Measurements from ENCODE around the gene MRPL1. TPM values are rescaled to one million over a fixed set of nuclear protein-coding genes. Genes with fewer than 3 reads are reported as not detected.
"Not testable (repeated sequence)": the region's sequence is repeated elsewhere in the genome, so short reads cannot be mapped to it uniquely, and the experiment has no call there.

The MRPL1 gene
- polyA plus RNA-seq, 1 experiment = 49.9 TPM

DNA sequence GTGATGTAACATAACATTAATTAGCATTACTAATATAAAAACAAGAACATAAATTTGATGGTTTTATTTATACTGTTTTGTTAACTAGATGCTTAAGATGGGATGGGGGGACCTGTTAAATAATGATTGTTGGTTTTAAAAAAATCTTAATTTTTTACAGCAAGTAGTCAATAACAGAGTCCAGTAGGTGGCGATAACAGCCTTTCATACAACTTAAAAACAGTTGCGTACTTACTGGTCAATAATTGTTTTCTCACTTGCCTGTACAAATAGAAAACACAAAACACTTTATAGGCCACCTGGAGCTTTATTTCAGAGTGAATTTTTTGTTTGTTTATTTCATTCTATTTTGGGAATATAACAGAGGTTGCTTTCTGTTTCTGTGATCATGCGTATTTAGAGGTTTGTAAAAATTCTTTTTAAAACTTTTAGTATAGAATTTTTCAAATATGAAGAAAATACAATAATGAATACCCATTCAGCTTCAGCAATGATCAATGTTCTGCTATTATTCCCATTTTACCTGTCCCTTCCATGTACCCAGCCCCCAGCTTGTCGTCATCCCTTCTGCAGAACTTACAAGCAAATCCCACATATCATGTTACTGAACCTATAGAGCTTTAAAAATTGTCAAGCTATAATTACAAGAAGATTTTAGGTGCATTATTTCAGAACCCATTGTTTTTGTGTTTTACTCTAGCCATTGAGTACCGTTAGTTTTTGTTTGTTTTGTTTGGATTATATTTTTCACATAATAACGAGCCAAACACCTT, 97.1 kb downstream of the MRPL1 start:
- no peak overlapping the region for H3K4me3 ChIP-seq (ENCODE audit: low read depth, low read length)
- POLR2A ChIA-PET = no interaction called here
- no peak overlapping the region for H3K27ac ChIP-seq (ENCODE audit: low read depth, low read length)
- TF ChIP-seq, protein P1, sequence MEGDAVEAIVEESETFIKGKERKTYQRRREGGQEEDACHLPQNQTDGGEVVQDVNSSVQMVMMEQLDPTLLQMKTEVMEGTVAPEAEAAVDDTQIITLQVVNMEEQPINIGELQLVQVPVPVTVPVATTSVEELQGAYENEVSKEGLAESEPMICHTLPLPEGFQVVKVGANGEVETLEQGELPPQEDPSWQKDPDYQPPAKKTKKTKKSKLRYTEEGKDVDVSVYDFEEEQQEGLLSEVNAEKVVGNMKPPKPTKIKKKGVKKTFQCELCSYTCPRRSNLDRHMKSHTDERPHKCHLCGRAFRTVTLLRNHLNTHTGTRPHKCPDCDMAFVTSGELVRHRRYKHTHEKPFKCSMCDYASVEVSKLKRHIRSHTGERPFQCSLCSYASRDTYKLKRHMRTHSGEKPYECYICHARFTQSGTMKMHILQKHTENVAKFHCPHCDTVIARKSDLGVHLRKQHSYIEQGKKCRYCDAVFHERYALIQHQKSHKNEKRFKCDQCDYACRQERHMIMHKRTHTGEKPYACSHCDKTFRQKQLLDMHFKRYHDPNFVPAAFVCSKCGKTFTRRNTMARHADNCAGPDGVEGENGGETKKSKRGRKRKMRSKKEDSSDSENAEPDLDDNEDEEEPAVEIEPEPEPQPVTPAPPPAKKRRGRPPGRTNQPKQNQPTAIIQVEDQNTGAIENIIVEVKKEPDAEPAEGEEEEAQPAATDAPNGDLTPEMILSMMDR (IDR thresholded peaks at IDR 0.05; ENCODE audit: low read depth, low read length) = peak; percentile 68
- H3K27me3 ChIP-seq (ENCODE audit: control insufficient read depth, insufficient read depth, low read length) = no peaks in the 10 kb centered on the region
- no peaks in the 10 kb centered on the region for H3K9me3 ChIP-seq (ENCODE audit: control insufficient read depth, insufficient read depth, low read length)
- DNase-seq (ENCODE audit: low read depth, low spot score) = peak; percentile 18
- CTCF ChIA-PET = interaction anchor here (0.7 to 2.0 kb wide), 20 partner anchors 8 to 965 kb away, joined by 3 to 16 read pairs (median 4); no protein-coding TSS in a partner anchor

DNA sequence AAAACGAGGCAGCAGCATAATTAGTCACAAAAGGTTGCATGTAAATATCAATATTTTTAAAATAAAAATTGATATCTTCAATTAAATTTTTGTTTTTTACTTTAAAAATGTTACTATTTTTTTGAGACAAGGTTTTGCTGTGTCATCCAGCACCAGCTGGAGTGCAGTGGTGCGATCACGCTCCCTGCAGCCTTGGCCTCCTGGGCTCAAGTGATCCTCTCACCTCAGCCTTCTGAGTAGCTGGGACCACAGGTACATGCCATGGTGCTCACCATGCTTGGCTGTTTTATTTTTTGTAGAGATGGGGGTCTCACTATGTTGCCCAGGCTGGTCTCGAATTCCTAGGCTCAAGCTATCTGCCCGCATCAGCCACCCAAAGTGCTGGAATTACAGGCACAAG, 97.7 kb downstream of the MRPL1 start:
- Histone ChIP-seq H3K4me3 (ENCODE audit: low read depth, low read length) (no peak overlapping the region), H3K9me3 (ENCODE audit: control insufficient read depth, insufficient read depth, low read length) (no peaks in the 10 kb centered on the region), H3K27ac (ENCODE audit: low read depth, low read length) (no peak overlapping the region), H3K27me3 (ENCODE audit: control insufficient read depth, insufficient read depth, low read length) (no peaks in the 10 kb centered on the region)
- ChIA-PET CTCF (interaction anchor here (0.7 to 2.0 kb wide), 19 partner anchors 8 to 965 kb away, joined by 3 to 16 read pairs (median 4); no protein-coding TSS in a partner anchor), POLR2A (no interaction called here)
- TF ChIP-seq, protein P1 (IDR thresholded peaks at IDR 0.05; ENCODE audit: low read depth, low read length) = no peak
- no peak for DNase-seq (ENCODE audit: low read depth, low spot score)

DNA sequence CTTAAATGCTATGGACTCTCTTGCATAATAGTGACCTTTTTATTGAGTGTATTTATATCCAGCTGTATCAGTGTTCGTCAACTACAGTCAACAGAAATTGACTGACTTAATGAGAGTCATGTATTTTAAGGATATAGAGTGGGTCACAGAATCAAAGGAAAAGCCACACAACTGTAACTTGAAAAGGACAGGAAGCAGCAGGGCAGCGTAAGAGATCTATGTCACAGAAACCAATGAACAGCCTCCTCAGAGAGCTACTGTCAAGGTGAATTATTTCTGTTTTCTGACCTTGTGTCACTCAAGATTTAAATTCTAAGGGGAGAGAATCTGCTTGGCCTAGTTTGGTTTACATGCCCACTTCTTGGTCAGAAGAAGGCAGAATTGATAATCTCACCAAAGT, 100.4 kb downstream of the MRPL1 start:
- TF ChIP-seq, protein P1 (IDR thresholded peaks at IDR 0.05; ENCODE audit: low read depth, low read length) = no peak
- no peak for DNase-seq (ENCODE audit: low read depth, low spot score)
- H3K4me3 ChIP-seq (ENCODE audit: low read depth, low read length) = no peak overlapping the region
- POLR2A ChIA-PET = no interaction called here
- CTCF ChIA-PET = interaction anchor here (0.5 kb wide), 1 partner anchor 133 kb away, joined by 3 read pairs; no protein-coding TSS in a partner anchor
- H3K9me3 ChIP-seq (ENCODE audit: control insufficient read depth, insufficient read depth, low read length) = no peaks in the 10 kb centered on the region
- H3K27me3 ChIP-seq (ENCODE audit: control insufficient read depth, insufficient read depth, low read length) = no peaks in the 10 kb centered on the region
- no peak overlapping the region for H3K27ac ChIP-seq (ENCODE audit: low read depth, low read length)

DNA sequence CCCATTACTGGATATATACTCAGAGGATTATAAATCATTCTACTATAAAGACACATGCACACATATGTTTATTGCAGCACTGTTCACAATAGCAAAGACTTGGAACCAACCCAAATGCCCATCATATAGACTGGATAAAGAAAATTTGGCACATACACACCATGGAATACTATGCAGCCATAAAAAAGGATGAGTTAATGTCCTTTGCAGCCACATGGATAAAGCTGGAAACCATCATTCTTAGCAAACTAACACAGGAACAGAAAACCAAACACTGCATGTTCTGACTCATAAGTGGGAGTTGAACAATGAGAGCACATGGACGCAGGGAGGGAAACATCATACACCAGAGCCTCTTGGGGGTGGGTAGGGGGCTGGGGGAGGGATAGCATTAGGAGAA, 111.0 kb downstream of the MRPL1 start:
- DNase-seq (ENCODE audit: low read depth, low spot score); H3K4me3 ChIP-seq (ENCODE audit: low read depth, low read length); H3K27me3 ChIP-seq (ENCODE audit: control insufficient read depth, insufficient read depth, low read length); H3K9me3 ChIP-seq (ENCODE audit: control insufficient read depth, insufficient read depth, low read length); H3K27ac ChIP-seq (ENCODE audit: low read depth, low read length); CTCF ChIA-PET; POLR2A ChIA-PET: not testable (repeated sequence)

DNA sequence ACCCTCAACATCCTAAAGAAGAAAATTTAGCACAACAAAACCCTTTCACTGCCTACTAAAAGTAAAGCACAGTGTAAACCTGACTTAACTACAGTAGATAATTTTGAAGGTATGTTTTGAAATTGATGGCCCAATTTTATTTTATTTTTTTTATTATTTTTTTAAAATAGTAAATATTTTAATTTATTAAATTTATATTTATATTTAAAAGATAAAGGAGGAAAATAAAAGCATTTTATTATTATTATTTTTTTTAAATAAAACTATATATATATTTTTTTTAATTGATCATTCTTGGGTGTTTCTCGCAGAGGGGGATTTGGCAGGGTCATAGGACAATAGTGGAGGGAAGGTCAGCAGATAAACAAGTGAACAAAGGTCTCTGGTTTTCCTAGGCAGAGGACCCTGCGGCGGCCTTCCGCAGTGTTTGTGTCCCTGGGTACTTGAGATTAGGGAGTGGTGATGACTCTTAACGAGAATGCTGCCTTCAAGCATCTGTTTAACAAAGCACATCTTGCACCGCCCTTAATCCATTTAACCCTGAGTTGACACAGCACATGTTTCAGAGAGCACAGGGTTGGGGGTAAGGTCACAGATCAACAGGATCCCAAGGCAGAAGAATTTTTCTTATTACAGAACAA, 120.4 kb downstream of the MRPL1 start:
- H3K4me3 ChIP-seq (ENCODE audit: low read depth, low read length); POLR2A ChIA-PET; H3K27ac ChIP-seq (ENCODE audit: low read depth, low read length); H3K9me3 ChIP-seq (ENCODE audit: control insufficient read depth, insufficient read depth, low read length); H3K27me3 ChIP-seq (ENCODE audit: control insufficient read depth, insufficient read depth, low read length); DNase-seq (ENCODE audit: low read depth, low spot score): not testable (repeated sequence)
- CTCF ChIA-PET = interaction anchor here (1.4 kb wide), 1 partner anchor 11 kb away, joined by 4 read pairs; no protein-coding TSS in a partner anchor

DNA sequence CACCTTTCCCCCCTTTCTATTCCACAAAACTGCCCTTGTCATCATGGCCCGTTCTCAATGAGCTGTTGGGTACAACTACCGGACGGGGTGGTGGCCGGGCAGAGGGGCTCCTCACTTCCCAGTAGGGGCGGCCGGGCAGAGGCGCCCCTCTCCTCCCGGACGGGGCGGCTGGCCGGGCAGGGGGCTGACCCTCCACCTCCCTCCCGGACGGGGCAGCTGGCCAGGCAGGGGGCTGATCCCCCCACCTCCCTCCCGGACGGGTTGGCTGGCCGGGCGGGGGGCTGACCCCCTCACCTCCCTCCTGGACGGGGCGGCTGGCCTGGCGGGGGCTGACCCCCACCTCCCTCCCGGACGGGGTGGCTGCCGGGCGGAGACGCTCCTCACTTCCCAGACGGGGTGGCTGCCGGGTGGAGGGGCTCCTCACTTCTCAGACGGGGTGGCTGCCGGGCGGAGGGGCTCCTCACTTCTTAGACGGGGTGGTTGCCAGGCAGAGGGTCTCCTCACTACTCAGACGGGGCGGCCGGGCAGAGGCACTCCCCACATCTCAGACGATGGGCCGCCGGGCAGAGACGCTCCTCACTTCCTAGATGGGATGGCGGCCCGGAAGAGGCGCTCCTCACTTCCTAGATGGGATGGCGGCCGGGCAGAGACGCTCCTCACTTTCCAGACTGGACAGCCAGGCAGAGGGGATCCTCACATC, 121.1 kb downstream of the MRPL1 start:
- H3K27ac ChIP-seq (ENCODE audit: low read depth, low read length); H3K9me3 ChIP-seq (ENCODE audit: control insufficient read depth, insufficient read depth, low read length); H3K27me3 ChIP-seq (ENCODE audit: control insufficient read depth, insufficient read depth, low read length); POLR2A ChIA-PET; DNase-seq (ENCODE audit: low read depth, low spot score); CTCF ChIA-PET; H3K4me3 ChIP-seq (ENCODE audit: low read depth, low read length): not testable (repeated sequence)
